H9 (cell line): ENCODE measurements around the gene TOMM7. TPM values are rescaled to one million over a fixed set of nuclear protein-coding genes. Genes with fewer than 3 reads are reported as not detected.
A peak's percentile ranks its signal among the peaks of the same experiment; 100 is the strongest.

ENCODE experiments used
- DNase-seq: peaks from one replicate; pipeline ENCODE4 v3.0.0-alpha.2; 2017
- H2AFZ ChIP-seq: one replicate; pipeline ENCODE4 v1.6.1; 2013; ENCODE audit warnings: mild to moderate bottlenecking, low read length, control low read depth, moderate library complexity
- H2AK5ac ChIP-seq: 2 replicates; pipeline ENCODE4 v1.6.1; 2013; ENCODE audit warnings: low read length, control low read depth, mixed read lengths; ENCODE audit not compliant: insufficient read length
- H2BK120ac ChIP-seq: one replicate; pipeline ENCODE4 v1.6.1; 2013; ENCODE audit warnings: low read depth, mild to moderate bottlenecking, low read length, control low read depth, inconsistent platforms; ENCODE audit not compliant: poor library complexity, severe bottlenecking
- H2BK12ac ChIP-seq: 2 replicates; pipeline ENCODE4 v1.6.1; 2013; ENCODE audit warnings: low read length, control low read depth, mixed read lengths, low read depth; ENCODE audit not compliant: insufficient read length
- H2BK15ac ChIP-seq: 2 replicates; pipeline ENCODE4 v1.6.1; 2013; ENCODE audit warnings: low read depth, low read length, control low read depth
- H2BK20ac ChIP-seq: one replicate; pipeline ENCODE4 v1.6.1; 2013; ENCODE audit warnings: low read depth, mild to moderate bottlenecking, low read length, control low read depth, inconsistent platforms; ENCODE audit not compliant: poor library complexity, severe bottlenecking
- H2BK5ac ChIP-seq: 2 replicates; pipeline ENCODE4 v1.6.1; 2013; ENCODE audit warnings: low read length, control low read depth, mixed read lengths; ENCODE audit not compliant: insufficient read length
- H3K14ac ChIP-seq: 2 replicates; pipeline ENCODE4 v1.6.1; 2013; ENCODE audit warnings: low read length, control low read depth; ENCODE audit not compliant: insufficient read depth
- H3K18ac ChIP-seq: 2 replicates; pipeline ENCODE4 v1.6.1; 2013; ENCODE audit warnings: low read depth, mild to moderate bottlenecking, mixed read lengths, low read length, control low read depth; ENCODE audit not compliant: insufficient read length
- H3K23ac ChIP-seq: 2 replicates; pipeline ENCODE4 v1.6.1; 2013; ENCODE audit warnings: low read length, control low read depth, mixed read lengths, low read depth; ENCODE audit not compliant: insufficient read length
- H3K23me2 ChIP-seq: 2 replicates; pipeline ENCODE4 v1.6.1; 2013; ENCODE audit warnings: low read depth, mild to moderate bottlenecking, mixed read lengths, low read length, control low read depth; ENCODE audit not compliant: insufficient read length, poor library complexity, severe bottlenecking
- H3K27ac ChIP-seq: 2 replicates; pipeline ENCODE4 v1.5.1; 2013; ENCODE audit warnings: low read length, control low read depth, mixed read lengths, low read depth; ENCODE audit not compliant: insufficient read length
- H3K27me3 ChIP-seq: 2 replicates; pipeline ENCODE4 v1.6.1; 2013; ENCODE audit warnings: low read length, control low read depth, inconsistent platforms; ENCODE audit not compliant: insufficient read depth
- H3K4ac ChIP-seq: 2 replicates; pipeline ENCODE4 v1.6.1; 2013; ENCODE audit warnings: low read depth, mild to moderate bottlenecking, control low read depth, inconsistent platforms, low read length, moderate library complexity
- H3K4me1 ChIP-seq: 2 replicates; pipeline ENCODE4 v1.6.1; 2013; ENCODE audit warnings: low read length, control low read depth, inconsistent platforms; ENCODE audit not compliant: insufficient read depth
- H3K4me2 ChIP-seq: 2 replicates; pipeline ENCODE4 v1.6.1; 2013; ENCODE audit warnings: low read length, control low read depth, mixed read lengths; ENCODE audit not compliant: insufficient read length, insufficient read depth
- H3K56ac ChIP-seq: 2 replicates; pipeline ENCODE4 v1.6.1; 2013; ENCODE audit warnings: low read depth, mild to moderate bottlenecking, mixed read lengths, low read length, control low read depth; ENCODE audit not compliant: insufficient read length
- H3K79me1 ChIP-seq: 2 replicates; pipeline ENCODE4 v1.6.1; 2013; ENCODE audit warnings: low read depth, mild to moderate bottlenecking, moderate library complexity, low read length, control low read depth, inconsistent platforms; ENCODE audit not compliant: insufficient read depth, poor library complexity, severe bottlenecking
- H3K79me2 ChIP-seq: 2 replicates; pipeline ENCODE4 v1.6.1; 2013; ENCODE audit warnings: low read length, control low read depth, inconsistent platforms; ENCODE audit not compliant: insufficient read depth
- H3K9ac ChIP-seq: 2 replicates; pipeline ENCODE4 v1.6.1; 2013; ENCODE audit warnings: low read length, control low read depth, mixed read lengths; ENCODE audit not compliant: insufficient read length; ENCODE audit errors: extremely low read depth
- H3K9me3 ChIP-seq: one replicate; pipeline ENCODE4 v1.6.1; 2013; ENCODE audit warnings: low read depth, low read length, inconsistent platforms; ENCODE audit not compliant: control insufficient read depth
- H3T11ph ChIP-seq: one replicate; pipeline ENCODE4 v1.6.1; 2013; ENCODE audit warnings: mild to moderate bottlenecking, low read length, control low read depth, inconsistent platforms
- H4K20me1 ChIP-seq: one replicate; pipeline ENCODE4 v1.6.1; 2013; ENCODE audit not compliant: control insufficient read depth, insufficient read length, insufficient read depth
- H4K5ac ChIP-seq: 2 replicates; pipeline ENCODE4 v1.6.1; 2013; ENCODE audit warnings: low read depth, mild to moderate bottlenecking, mixed read lengths, low read length, control low read depth; ENCODE audit not compliant: insufficient read length
- H4K8ac ChIP-seq: replicated peaks from 2 replicates; pipeline ENCODE4 v1.6.1; 2013; ENCODE audit warnings: low read length, control low read depth, mixed read lengths, low read depth; ENCODE audit not compliant: insufficient read length
- H4K91ac ChIP-seq: 2 replicates; pipeline ENCODE4 v1.6.1; 2013; ENCODE audit warnings: low read depth, mild to moderate bottlenecking, moderate library complexity, mixed read lengths, low read length, control low read depth; ENCODE audit not compliant: insufficient read length
- H3K27ac Mint-ChIP-seq, 3 experiments: 2 replicates in 2 of 3; 3 replicates in 1 of 3; pipeline ENCODE4 v1.8.0; 2020 to 2021; ENCODE audit warnings: mixed read lengths in 3 of 3, mild to moderate bottlenecking in 1 of 3, moderate library complexity in 1 of 3
- H3K27me3 Mint-ChIP-seq: 2 replicates; pipeline ENCODE4 v1.8.0; 2021; ENCODE audit warnings: low read depth, mild to moderate bottlenecking, moderate library complexity, mixed read lengths
- H3K36me3 Mint-ChIP-seq, 3 experiments: 2 replicates in 2 of 3; 3 replicates in 1 of 3; pipeline ENCODE4 v1.8.0; 2020 to 2021; ENCODE audit warnings: low read depth in 3 of 3, mixed read lengths in 3 of 3; ENCODE audit not compliant: insufficient read depth in 1 of 3
- H3K4me1 Mint-ChIP-seq, 2 experiments: 2 replicates each; pipeline ENCODE4 v1.8.0; 2020; ENCODE audit warnings: mixed read lengths in 2 of 2
- H3K4me3 Mint-ChIP-seq, 2 experiments: 2 replicates in 1 of 2; 3 replicates in 1 of 2; pipeline ENCODE4 v1.8.0; 2020 to 2021; ENCODE audit warnings: mild to moderate bottlenecking in 2 of 2, mixed read lengths in 2 of 2, moderate library complexity in 1 of 2
- H3K9me3 Mint-ChIP-seq, 2 experiments: 2 replicates in 1 of 2; 3 replicates in 1 of 2; pipeline ENCODE4 v1.8.0; 2020; ENCODE audit warnings: mild to moderate bottlenecking in 2 of 2, mixed read lengths in 2 of 2, moderate library complexity in 1 of 2
- WGBS: extraction: QIAGEN DNeasy Blood & Tissue Kit; methylation state at CpG from one replicate; pipeline ENCODE4 v1.1.7; 2013; ENCODE audit warnings: missing lambda C conversion rate, low lambda C conversion rate, mixed read lengths; ENCODE audit not compliant: insufficient read length; ENCODE audit errors: extremely low coverage; 5-methylcytosine and 5-hydroxymethylcytosine counted together
- total RNA-seq: library from RNA; stranded (reverse); gene quantifications from 2 replicates; pipeline ENCODE4 v1.2.1, GENCODE V29; 2021
- TF ChIP-seq, protein P1 (sequence below): fragments of 200-600 bp; sonication (generic); conservative IDR thresholded peaks from 3 replicates; pipeline ENCODE4 v1.8.0; 2021; ENCODE audit warnings: antibody characterized with exemption, mild to moderate bottlenecking

Gene TOMM7
- total RNA-seq, 1 experiment from 2014 or later, result 368 TPM

DNA sequence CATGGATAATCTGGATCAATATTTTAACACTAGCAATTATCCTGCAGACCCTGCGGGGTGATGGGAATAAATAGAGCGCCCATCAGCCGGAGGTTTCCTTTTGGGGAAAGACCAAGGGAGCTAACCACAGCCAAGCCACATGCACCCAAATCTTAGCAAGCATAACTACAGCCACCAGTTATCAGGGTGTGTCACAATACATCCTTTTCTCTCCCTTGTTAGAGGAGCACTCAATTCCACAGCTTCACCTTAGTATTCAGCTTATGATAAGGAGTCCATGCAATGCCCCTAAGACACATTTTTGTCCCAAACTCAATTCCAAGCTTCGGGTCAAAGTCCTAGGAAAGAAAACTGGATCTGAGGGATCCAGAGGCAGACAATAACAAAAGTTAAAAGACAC is 15.9 kb downstream of the TOMM7 start:
- no peaks in the 10 kb centered on the region for H3K9me3 ChIP-seq
- H3T11ph ChIP-seq, result no peak overlapping the region
- no peak for DNase-seq
- H3K4me1 ChIP-seq, result peaks cover 34% of the 10 kb centered on the region; the same call in 1 of the 2 replicates
- TF ChIP-seq, protein P1, sequence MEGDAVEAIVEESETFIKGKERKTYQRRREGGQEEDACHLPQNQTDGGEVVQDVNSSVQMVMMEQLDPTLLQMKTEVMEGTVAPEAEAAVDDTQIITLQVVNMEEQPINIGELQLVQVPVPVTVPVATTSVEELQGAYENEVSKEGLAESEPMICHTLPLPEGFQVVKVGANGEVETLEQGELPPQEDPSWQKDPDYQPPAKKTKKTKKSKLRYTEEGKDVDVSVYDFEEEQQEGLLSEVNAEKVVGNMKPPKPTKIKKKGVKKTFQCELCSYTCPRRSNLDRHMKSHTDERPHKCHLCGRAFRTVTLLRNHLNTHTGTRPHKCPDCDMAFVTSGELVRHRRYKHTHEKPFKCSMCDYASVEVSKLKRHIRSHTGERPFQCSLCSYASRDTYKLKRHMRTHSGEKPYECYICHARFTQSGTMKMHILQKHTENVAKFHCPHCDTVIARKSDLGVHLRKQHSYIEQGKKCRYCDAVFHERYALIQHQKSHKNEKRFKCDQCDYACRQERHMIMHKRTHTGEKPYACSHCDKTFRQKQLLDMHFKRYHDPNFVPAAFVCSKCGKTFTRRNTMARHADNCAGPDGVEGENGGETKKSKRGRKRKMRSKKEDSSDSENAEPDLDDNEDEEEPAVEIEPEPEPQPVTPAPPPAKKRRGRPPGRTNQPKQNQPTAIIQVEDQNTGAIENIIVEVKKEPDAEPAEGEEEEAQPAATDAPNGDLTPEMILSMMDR, result no peak
- H4K91ac ChIP-seq, result no peak overlapping the region
- H2BK5ac ChIP-seq, result no peak overlapping the region
- H3K79me2 ChIP-seq, result no peaks in the 10 kb centered on the region
- no peaks in the 10 kb centered on the region for H3K79me1 ChIP-seq
- no peak overlapping the region for H2BK120ac ChIP-seq
- no peak overlapping the region for H2AK5ac ChIP-seq
- H3K36me3 Mint-ChIP-seq, result peaks cover 2 to 14% (median 8%) of the 10 kb centered on the region in 3 experiments; a peak in 4 of 7 replicates
- H4K20me1 ChIP-seq, result no peaks in the 10 kb centered on the region
- no peak overlapping the region for H4K8ac ChIP-seq
- no peak overlapping the region for H2AFZ ChIP-seq
- H3K56ac ChIP-seq, result no peak overlapping the region
- H3K4ac ChIP-seq, result no peak overlapping the region
- H3K9me3 Mint-ChIP-seq, result peaks cover 12 to 16% of the 10 kb centered on the region in 2 experiments; a peak in 4 of 5 replicates
- no peak overlapping the region for H3K4me3 Mint-ChIP-seq
- no peaks in the 10 kb centered on the region for H3K23me2 ChIP-seq
- WGBS, result no CpG with 5 or more reads among the region's 4 CpGs
- peak overlapping the region in 1 of 3 experiments; percentile 15; a peak in 1 of 7 replicates for H3K27ac Mint-ChIP-seq
- no peak overlapping the region for H3K14ac ChIP-seq
- no peak overlapping the region for H3K27ac ChIP-seq
- no peak overlapping the region for H3K4me2 ChIP-seq
- peaks cover 61 to 72% of the 10 kb centered on the region in 2 experiments for H3K4me1 Mint-ChIP-seq
- H4K5ac ChIP-seq, result no peak overlapping the region
- H2BK15ac ChIP-seq, result no peak overlapping the region
- H2BK20ac ChIP-seq, result no peak overlapping the region
- no peak overlapping the region for H3K23ac ChIP-seq
- no peaks in the 10 kb centered on the region for H3K27me3 Mint-ChIP-seq
- H3K9ac ChIP-seq, result no peak overlapping the region
- no peak overlapping the region for H3K18ac ChIP-seq
- H3K27me3 ChIP-seq, result no peaks in the 10 kb centered on the region
- H2BK12ac ChIP-seq, result no peak overlapping the region
